GM21526 (cell line): ENCODE data around the gene TRPC1.
A peak's percentile ranks its signal among the peaks of the same experiment; 100 is the strongest.

Experiments used
- ATAC-seq: cut with Tn5 transposase; IDR thresholded peaks from one replicate; pipeline ENCODE4 v1.9.1; 2021; ENCODE audit warnings: moderate library complexity; ENCODE audit not compliant: unreplicated experiment, low FRiP score

The TRPC1 gene

DNA sequence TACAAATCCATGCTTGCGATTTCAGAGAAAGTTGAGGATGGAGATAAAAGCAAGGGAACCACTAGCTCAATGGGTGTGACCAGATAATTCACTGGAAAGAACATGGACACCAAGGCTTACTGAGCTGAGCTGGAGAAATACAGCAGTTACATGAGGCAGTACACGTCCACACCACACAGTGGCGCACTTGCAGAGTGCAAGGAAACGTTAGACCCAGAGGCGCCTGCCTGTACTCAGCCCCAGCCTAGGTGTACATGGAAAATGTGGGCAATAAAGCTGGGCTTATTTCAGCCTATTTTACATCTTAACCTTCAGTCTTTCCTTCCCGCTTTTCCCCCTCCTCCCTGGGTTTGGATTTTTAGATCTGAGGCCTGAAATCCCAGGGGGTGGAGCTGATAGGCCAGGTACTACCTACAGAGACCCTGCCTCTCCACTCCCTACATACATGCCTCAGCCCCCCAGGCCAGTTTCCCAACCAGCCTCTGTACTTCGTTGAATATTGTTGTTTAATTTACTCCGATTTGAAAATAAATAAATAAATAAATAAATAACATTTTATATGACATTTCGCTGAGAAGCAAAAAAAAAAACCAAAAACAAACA lies 105.0 kb downstream of the TRPC1 start:
- peak; percentile 94 for ATAC-seq

DNA sequence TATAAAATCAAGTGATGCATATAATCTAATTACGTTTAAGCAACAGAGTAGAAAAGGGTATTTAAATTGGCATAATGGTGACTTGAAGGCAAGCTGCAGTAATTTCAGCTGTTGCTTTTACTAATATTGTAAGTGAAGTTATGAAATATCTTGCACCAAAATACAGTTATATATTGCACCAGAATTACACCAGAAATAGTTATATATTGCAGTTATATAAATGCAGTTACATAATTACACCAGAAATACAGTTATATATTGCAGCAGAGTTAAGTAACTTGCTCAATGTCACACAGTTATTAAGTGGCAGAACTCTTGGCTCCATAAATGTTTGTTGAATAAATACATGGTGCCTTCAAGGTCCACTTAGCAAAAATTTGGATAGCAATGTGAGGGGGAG lies 113.7 kb downstream of the TRPC1 start:
- ATAC-seq, result no peak

DNA sequence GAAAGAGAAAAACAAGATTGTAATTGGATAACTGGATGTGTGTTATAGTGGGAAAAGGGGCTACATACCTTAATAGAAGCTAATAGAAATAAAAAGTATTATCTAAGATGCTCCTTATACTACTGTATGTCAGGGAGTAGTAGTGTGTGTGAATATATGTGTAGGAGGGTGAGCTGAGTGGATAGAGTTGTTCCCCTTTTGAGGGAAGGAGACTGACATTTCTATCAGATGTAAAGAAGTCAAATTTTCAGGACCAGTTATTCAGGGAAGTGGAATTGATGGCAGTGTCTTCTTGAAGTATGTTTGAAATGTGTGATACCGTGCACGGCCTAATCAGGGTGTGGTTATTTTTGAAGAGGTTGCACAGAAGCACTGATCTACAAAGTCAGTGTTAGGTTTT lies 116.0 kb downstream of the TRPC1 start:
- ATAC-seq, result no peak

DNA sequence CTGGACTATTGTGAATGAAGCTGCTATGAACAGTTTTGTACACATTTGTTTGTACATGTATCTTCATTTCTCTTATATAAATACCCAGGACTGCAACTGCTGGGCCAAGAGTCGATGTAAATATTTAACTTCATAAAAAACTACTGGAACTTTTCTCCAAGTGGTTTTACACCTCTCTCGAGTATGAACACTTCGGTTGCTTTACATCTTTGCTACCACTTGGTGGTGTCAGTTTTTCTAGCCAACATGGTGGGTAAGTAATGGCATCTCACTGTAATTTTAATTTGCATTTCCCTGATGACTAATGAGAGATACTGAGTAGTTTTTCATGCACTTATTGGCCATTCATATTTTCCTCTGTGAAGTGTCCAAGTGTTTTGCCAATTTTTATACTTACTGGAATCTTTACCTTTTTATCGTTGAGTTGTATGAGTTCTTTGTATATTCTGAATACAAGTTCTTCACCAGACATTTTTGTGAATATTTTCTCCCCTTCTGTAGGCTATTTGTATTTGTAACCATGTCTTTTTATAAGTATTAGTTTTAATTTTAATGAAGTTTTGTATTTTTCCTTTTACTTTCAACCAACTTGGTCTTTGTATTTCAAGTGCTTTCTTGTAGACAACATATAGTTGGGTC lies 120.6 kb downstream of the TRPC1 start:
- no peak for ATAC-seq

DNA sequence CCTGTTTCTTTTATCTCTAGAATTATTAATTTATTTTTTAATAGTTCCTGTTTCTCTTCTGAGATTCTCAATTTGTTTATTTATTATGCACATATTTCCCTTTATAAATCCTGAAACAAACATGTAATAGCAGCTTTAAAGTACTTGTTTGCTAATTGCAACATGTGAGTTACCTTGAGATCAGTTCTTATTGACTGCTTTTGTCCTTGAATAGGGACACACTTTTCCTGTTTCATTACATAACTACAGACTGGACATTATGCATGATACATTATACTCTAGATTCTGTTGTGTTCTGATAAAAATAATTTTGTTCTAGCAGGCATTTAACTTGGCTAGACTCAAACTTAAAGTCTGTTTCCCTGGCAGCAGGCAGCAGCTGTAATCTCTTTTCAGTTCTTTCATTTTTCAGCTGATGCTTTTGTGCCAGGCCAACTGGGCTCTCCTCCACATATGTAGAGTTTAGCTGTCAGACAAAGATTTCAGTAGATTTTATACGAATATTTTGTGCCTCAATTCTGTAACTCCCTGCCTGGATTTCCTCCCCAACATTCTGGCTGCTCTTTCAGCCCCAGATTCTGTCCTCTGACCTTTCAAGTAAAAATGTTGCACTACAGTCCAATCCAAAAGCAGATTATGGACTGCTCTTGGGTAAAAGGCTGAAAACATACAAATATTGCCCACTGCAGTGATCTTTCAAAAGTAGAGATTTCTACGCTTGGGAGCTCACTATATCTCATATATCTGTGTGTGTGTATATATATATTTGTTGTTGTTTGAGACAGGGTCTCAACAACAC lies 123.1 kb downstream of the TRPC1 start:
- ATAC-seq, result no peak

DNA sequence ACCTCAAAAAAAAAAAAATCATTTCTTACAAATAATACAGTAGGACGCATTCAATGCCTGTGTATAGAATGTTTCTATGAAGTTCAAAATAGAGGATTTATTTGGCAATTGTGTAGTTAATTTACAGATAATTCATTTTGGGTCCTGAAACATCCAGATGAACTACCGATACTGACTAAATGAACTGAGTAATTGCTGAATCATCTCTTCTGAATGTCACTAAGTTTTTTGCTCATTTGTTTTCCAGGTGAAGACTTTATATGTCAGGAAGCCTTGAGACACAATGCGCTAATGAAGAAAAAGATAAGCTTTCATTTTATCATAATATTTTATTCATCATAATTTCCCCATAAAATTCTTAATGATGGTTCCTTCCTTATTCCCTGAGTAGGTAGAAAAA lies 125.3 kb downstream of the TRPC1 start:
- ATAC-seq, result no peak

DNA sequence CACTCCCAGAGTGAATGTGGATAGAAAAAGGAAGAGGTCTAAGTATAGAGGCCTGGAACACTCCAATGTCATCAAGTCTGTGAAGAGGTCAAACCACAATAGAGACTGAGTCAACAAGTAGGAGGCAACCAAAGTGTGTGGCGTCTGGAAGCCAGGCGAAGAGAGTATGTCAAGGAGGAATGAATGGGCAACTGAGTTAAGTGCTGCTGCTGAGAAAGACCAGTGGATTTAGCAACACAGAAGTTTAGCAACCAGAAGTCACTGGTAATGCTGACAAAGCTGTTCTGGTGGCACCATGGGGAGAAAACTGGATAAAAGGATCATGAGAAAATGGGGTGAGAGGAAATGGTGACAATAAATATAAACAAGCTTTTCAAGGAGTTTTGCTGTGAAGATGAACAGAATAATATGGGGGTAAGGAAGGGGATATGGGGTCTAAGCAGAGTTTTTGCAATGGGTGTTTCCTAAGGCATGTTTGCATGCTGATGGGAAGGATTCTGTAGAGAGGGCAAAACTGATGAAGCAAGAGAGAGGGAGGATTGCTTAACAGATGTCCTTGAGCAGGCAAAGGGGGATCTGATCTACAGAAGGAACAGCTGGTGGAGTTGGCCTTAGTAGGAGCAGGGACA lies 126.7 kb downstream of the TRPC1 start:
- ATAC-seq, result no peak

DNA sequence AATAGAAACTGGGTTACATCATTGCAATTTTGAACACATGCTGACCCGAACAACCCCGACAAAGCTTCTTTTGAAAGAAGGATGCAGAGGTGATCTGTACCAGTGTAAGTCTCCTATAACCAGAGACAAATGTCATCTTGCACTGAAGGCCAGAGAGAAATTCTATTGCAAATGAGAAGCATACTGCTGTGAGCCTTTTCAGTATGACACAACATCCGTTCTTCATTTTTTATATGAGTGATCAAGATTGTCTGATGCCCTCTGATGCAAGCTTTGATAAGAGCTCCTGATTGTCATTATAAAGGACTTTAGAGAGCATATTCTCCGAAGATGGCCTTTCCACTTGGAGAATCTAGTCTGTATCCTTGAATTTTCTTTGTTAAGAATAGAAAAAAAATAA lies 128.2 kb downstream of the TRPC1 start:
- no peak for ATAC-seq

DNA sequence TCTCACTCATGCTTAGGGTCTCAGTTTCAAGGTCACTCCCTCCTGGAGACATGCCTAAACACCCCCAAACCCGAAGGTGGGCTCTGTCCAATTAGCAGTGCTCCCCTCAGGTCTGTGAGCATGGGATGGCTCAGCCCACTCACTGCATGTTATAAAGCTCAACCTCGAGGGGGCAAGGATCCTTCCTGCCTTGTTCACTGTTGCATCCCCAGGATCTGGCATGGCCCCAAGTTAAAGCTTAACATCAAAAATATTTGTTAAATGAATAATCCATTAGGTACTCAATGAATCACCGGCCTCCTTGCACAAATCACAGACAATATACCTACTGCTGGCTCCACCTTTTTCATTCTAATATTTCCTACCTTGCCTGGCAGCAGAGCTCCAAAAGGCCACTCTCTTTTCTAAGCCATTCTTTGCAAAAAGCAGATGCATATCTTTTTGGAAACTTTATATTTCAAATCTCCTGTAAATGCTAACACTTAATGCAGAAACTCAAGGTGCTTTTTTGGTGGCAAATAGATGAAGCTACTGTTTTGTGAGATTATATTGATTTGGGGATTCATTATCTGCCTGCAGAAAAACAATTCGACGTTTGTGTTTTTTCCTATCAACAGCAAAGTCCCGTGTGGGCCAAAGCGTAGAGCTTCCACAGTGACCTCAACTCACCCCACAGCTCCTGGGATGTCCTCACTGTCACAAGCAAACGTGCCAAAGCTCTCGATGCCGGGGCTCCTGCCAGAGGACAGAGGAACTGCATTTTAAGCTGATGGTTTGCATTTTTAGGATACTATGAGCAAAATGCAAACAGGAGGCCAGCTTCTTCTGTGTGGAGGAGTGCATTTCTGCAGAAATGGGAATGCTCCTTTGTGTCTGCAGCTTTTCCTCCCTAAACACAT lies 129.7 kb downstream of the TRPC1 start:
- no peak for ATAC-seq

DNA sequence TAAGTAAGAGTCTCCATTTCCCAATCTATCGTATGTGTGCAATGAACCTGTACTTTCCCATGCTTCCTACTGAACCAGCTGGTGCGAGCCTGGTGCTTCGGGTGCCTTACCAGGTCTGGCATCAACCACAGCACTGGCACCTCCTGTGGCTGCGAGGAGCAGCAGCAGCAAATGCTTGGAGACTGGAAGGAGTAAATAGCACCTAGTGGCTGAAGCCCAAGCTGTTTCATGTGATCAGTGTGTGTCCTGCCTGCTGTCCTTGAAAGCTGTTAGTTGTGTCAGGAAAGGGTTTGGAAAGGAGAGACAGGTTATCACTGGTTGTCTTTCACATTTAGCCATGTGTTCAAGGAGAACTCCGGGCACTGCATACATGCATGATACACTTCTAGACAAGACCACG lies 133.2 kb downstream of the TRPC1 start:
- ATAC-seq, result no peak
